ENCODE measurements around the gene TMEM9B.

Gene TMEM9B

DNA sequence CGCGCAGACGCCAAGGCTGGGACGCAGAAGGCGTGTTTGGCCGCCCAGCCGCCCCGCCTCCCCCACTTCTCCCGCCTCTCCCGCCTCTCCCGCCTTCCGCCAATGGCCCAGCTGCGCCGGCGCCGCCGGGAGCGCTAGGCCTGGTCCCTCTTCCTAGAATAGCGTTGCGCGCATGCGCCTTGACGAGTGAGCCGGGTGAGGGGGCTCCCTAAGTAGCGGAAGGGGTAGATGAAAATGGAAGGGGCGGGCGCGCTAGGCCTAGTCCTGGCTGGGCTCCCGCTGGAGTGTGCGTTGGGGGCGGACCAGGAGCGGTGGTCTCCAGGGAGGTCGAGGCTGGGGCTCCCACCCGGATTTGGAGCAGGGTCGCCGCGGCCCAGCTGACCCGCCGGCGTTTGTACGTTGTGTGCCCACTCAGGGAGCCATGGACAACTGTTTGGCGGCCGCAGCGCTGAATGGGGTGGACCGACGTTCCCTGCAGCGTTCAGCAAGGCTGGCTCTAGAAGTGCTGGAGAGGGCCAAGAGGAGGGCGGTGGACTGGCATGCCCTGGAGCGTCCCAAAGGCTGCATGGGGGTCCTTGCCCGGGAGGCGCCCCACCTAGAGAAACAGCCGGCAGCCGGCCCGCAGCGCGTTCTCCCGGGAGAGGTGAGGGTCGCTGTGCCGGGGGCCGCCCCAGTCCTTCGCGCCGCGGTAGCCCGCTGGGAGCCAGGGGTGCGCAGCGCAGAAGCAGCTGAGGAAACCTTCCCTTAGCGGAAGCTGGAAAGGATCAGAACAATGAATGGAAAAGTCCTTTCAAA is 53.0 kb downstream of the TMEM9B start, which contains the start of gene AKIP1:
AKIP1 (plus strand) TSS at position 161 of the 795 bp plus-strand sequence; CDS start at position 422, 261 bp downstream.
- peaks cover 25% of the 10 kb centered on the region for H3K36me3 ChIP-seq
- peak; percentile 99 for DNase-seq
- peak within 1 kb of the TSS; percentile 95 for H3K4me3 ChIP-seq (ENCODE audit: low read depth, low read length)
- peak within 1 kb of the TSS; percentile 88 for H3K27ac ChIP-seq
- no peaks in the 10 kb centered on the region for H3K27me3 ChIP-seq (ENCODE audit: insufficient read depth, low read depth, severe bottlenecking)
- no peaks in the 10 kb centered on the region for H3K9me3 ChIP-seq (ENCODE audit: severe bottlenecking)
- TF ChIP-seq, protein P1, sequence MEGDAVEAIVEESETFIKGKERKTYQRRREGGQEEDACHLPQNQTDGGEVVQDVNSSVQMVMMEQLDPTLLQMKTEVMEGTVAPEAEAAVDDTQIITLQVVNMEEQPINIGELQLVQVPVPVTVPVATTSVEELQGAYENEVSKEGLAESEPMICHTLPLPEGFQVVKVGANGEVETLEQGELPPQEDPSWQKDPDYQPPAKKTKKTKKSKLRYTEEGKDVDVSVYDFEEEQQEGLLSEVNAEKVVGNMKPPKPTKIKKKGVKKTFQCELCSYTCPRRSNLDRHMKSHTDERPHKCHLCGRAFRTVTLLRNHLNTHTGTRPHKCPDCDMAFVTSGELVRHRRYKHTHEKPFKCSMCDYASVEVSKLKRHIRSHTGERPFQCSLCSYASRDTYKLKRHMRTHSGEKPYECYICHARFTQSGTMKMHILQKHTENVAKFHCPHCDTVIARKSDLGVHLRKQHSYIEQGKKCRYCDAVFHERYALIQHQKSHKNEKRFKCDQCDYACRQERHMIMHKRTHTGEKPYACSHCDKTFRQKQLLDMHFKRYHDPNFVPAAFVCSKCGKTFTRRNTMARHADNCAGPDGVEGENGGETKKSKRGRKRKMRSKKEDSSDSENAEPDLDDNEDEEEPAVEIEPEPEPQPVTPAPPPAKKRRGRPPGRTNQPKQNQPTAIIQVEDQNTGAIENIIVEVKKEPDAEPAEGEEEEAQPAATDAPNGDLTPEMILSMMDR (IDR thresholded peaks at IDR 0.05; ENCODE audit: low read depth, low read length) = no peak

DNA sequence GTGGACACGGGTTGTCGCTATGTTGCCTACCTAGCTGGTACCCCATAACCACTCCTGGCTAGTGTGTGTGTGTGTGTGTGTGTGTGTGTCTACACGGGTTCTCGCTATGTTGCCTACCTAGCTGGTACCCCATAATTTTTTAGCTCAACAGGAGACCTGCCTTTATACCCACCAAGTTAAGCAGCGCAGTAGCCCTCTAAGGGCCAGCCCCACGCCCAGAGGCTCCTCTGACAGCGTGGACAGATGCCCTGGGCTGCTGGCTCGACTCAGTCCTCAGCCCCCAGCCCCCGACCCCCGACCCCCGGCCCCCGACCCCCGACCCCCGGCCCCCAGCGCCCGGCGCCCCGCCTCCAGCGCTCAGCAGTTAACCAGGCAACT is 53.6 kb downstream of the TMEM9B start:
- no peaks in the 10 kb centered on the region for H3K27me3 ChIP-seq (ENCODE audit: insufficient read depth, low read depth, severe bottlenecking)
- H3K36me3 ChIP-seq = peaks cover 21% of the 10 kb centered on the region
- TF ChIP-seq, protein P1 (IDR thresholded peaks at IDR 0.05; ENCODE audit: low read depth, low read length) = no peak
- peak overlapping the region; percentile 45; the same call in 1 of the 2 replicates for H3K27ac ChIP-seq
- peak overlapping the region; percentile 54 for H3K4me3 ChIP-seq (ENCODE audit: low read depth, low read length)
- H3K9me3 ChIP-seq (ENCODE audit: severe bottlenecking) = no peaks in the 10 kb centered on the region
- no peak for DNase-seq

DNA sequence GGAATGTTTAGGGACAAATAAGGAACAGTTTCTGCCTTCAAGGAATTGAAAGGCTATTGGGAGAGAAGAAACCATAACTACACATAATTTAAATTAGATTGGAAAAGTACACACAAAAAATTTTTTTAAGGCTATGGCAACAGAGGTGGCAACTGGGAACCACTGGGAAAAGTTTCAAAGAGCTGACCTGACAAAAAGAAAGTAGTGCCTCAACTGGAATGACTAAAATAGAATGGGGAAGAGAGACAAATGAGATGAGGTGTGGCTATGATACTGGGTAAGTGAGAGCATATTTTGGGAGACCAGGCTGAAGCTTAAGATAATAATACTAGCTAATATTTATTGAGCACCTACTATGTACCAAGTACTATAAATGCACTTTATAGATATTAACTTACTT is 56.1 kb downstream of the TMEM9B start:
- H3K9me3 ChIP-seq (ENCODE audit: severe bottlenecking) = no peaks in the 10 kb centered on the region
- peaks cover 3% of the 10 kb centered on the region for H3K36me3 ChIP-seq
- no peak overlapping the region for H3K4me3 ChIP-seq (ENCODE audit: low read depth, low read length)
- no peak overlapping the region for H3K27ac ChIP-seq
- no peaks in the 10 kb centered on the region for H3K27me3 ChIP-seq (ENCODE audit: insufficient read depth, low read depth, severe bottlenecking)
- no peak for DNase-seq
- TF ChIP-seq, protein P1 (IDR thresholded peaks at IDR 0.05; ENCODE audit: low read depth, low read length) = no peak

DNA sequence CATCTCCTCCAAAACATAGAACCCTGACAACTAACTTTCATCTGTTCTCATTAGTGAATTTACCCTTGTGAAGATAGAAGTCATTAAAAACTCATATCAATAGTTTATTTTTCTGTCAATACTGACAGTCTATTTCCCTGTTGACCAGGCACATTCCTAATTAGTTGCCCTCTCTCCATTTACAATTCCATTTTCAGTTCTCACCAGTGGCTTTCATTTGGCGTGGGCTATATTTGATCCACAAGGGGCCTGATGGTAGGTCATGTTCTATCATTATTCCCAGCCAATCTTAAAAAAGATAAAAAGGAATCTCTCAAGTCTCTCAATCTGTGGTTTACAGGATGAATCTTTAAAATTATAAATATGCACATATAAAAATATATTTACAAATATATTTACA is 57.1 kb downstream of the TMEM9B start:
- DNase-seq = no peak
- TF ChIP-seq, protein P1 (IDR thresholded peaks at IDR 0.05; ENCODE audit: low read depth, low read length) = no peak
- H3K36me3 ChIP-seq = peaks cover 2% of the 10 kb centered on the region; the same call in 1 of the 2 replicates
- H3K27me3 ChIP-seq (ENCODE audit: insufficient read depth, low read depth, severe bottlenecking) = no peaks in the 10 kb centered on the region
- no peak overlapping the region for H3K27ac ChIP-seq
- no peak overlapping the region for H3K4me3 ChIP-seq (ENCODE audit: low read depth, low read length)
- H3K9me3 ChIP-seq (ENCODE audit: severe bottlenecking) = no peaks in the 10 kb centered on the region

DNA sequence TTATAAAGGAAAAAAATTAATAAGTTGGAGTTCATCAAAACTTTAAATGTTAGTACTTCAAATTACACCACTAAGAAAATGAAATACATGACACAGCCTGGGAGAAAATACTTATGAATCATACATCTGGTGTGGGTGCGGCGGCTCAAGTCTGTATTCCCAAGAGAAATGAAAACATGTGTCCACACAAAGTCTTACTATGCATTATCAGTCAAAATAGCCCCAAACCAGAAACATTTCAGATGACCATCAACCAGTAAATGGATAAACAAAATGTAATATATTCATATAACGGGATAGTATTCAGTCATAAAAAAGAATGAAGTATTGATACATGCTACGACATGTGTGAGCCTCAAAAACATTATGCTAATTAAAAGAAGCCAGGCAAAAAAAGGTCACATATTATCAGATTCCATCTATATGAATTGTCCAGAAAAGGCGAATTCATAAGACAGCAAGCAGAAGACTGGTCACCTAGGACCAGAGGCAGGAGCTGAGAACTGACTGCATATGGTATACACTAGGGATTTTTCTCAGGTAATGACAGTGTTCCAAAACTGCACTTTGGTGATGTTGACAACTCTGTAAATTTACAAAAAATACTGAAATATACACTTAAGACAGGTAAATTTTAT is 58.6 kb downstream of the TMEM9B start:
- TF ChIP-seq, protein P1 (IDR thresholded peaks at IDR 0.05; ENCODE audit: low read depth, low read length) = no peak
- no peak overlapping the region for H3K4me3 ChIP-seq (ENCODE audit: low read depth, low read length)
- DNase-seq = no peak
- no peaks in the 10 kb centered on the region for H3K27me3 ChIP-seq (ENCODE audit: insufficient read depth, low read depth, severe bottlenecking)
- H3K36me3 ChIP-seq = no peaks in the 10 kb centered on the region
- no peak overlapping the region for H3K27ac ChIP-seq
- H3K9me3 ChIP-seq (ENCODE audit: severe bottlenecking) = no peaks in the 10 kb centered on the region

Data from WERI-Rb-1 (cell line).